Calu3 (cell line): ENCODE measurements around the gene ATP4A. TPM values are rescaled to one million over a fixed set of nuclear protein-coding genes. Genes with fewer than 3 reads are reported as not detected.

Experiments used
- BruUV-seq: library from RNA; stranded (reverse); fragments of 400-500 nt; replicated peaks from 2 replicates; lab custom pipeline; 2021; lab: Mats Ljungman, UMichigan
- CTCF ChIA-PET: fragments of 300-600 bp; sonication (Branson Sonifier 250); formaldehyde crosslinking; loops from one replicate; lab custom pipeline; 2022; ENCODE audit warnings: antibody characterized with exemption; lab: Charles Lee
- DNase-seq: peaks from one replicate; pipeline ENCODE4 v3.0.0; 2022
- H3K27ac Mint-ChIP-seq: one replicate; pipeline ENCODE4 v1.8.0; 2022; ENCODE audit warnings: mixed read lengths; ENCODE audit not compliant: unreplicated experiment
- H3K27me3 Mint-ChIP-seq: one replicate; pipeline ENCODE4 v1.8.0; 2022; ENCODE audit warnings: mixed read lengths; ENCODE audit not compliant: unreplicated experiment
- H3K36me3 Mint-ChIP-seq: one replicate; pipeline ENCODE4 v1.8.0; 2022; ENCODE audit warnings: mild to moderate bottlenecking, moderate library complexity, mixed read lengths; ENCODE audit not compliant: insufficient read depth, unreplicated experiment
- H3K4me1 Mint-ChIP-seq: one replicate; pipeline ENCODE4 v1.8.0; 2022; ENCODE audit warnings: mild to moderate bottlenecking, low read depth, mixed read lengths; ENCODE audit not compliant: unreplicated experiment
- H3K4me3 Mint-ChIP-seq: one replicate; pipeline ENCODE4 v1.8.0; 2022; ENCODE audit warnings: mild to moderate bottlenecking, low read depth, moderate library complexity, mixed read lengths; ENCODE audit not compliant: unreplicated experiment
- H3K9me3 Mint-ChIP-seq: one replicate; pipeline ENCODE4 v1.8.0; 2022; ENCODE audit warnings: low read depth, mixed read lengths; ENCODE audit not compliant: unreplicated experiment
- CTCF ChIP-seq: fragments of 200-600 bp; IDR thresholded peaks from one replicate; pipeline ENCODE4 v1.8.0; 2022; ENCODE audit warnings: antibody characterized with exemption; ENCODE audit not compliant: unreplicated experiment
- intact Hi-C: fragments of 100-400 bp; cut with micrococcal nuclease; formaldehyde crosslinking; loops from one replicate; pipeline ENCODE4 v1.10.0; 2022; ENCODE audit not compliant: unreplicated experiment
- total RNA-seq: library from RNA; stranded (reverse); gene quantifications from 2 replicates; pipeline ENCODE4 v1.2.3, GENCODE V29; 2022

ATP4A gene
- total RNA-seq, 1 experiment from 2014 or later: not detected

- no peaks in the 10 kb centered on the region for H3K27me3 Mint-ChIP-seq
- H3K9me3 Mint-ChIP-seq: no peaks in the 10 kb centered on the region
- H3K4me1 Mint-ChIP-seq: peaks cover 28% of the 10 kb centered on the region
- H3K4me3 Mint-ChIP-seq: peak overlapping the region; percentile 96
- peak; percentile 61 for DNase-seq
- intact Hi-C loops: loop anchor here (5.0 kb wide), 1 partner anchor 34 kb away; the partner anchor contains the start of gene DMKN
- CTCF ChIA-PET: interaction anchor here (1.2 kb wide), 1 partner anchor 36 kb away, joined by 3 read pairs; no protein-coding TSS in a partner anchor
- H3K27ac Mint-ChIP-seq: peak overlapping the region; percentile 87
- TF ChIP-seq CTCF: no peak
- H3K36me3 Mint-ChIP-seq: peaks cover 63% of the 10 kb centered on the region
- BruUV-seq: TSS peak; percentile 80
These were observed 17.5 kb downstream of the ATP4A start for GRCh38 chr19:35545855-35546381.

GRCh38 chr19:35545001-35545854, 18.2 kb downstream of the ATP4A start, which contains the start of gene TMEM147:
TMEM147 (plus strand) TSS chr19:35545626; CDS start chr19:35545740, 114 bp downstream.
- peak; percentile 98 for DNase-seq
- CTCF ChIA-PET: no interaction called here
- H3K9me3 Mint-ChIP-seq: no peaks in the 10 kb centered on the region

GRCh38 chr19:35544110-35544802, 19.2 kb downstream of the ATP4A start:
- CTCF ChIA-PET: no interaction called here
- Mint-ChIP-seq H3K27me3 (no peaks in the 10 kb centered on the region), H3K36me3 (peaks cover 63% of the 10 kb centered on the region), H3K9me3 (no peaks in the 10 kb centered on the region), H3K4me3 (peak overlapping the region; percentile 96), H3K4me1 (peaks cover 23% of the 10 kb centered on the region), H3K27ac (peak overlapping the region; percentile 87)
- intact Hi-C loops: no loop called here
- TF ChIP-seq CTCF: no peak
- BruUV-seq: no TSS peak
- no peak for DNase-seq

More at GRCh38 chr19:35545001-35545854, 18.2 kb downstream of the ATP4A start, which contains the start of gene TMEM147:
- Mint-ChIP-seq H3K4me1 (peaks cover 28% of the 10 kb centered on the region), H3K4me3 (peak within 1 kb of the TSS; percentile 96), H3K36me3 (peaks cover 62% of the 10 kb centered on the region), H3K27ac (peak within 1 kb of the TSS; percentile 87), H3K27me3 (no peaks in the 10 kb centered on the region)
- no peak for TF ChIP-seq CTCF
- BruUV-seq: TSS peak; percentile 81
- intact Hi-C loops: loop anchor here (5.0 kb wide), 1 partner anchor 33 kb away; the partner anchor contains the start of gene DMKN
